ENCODE measurements around the gene EIF3F.

Gene EIF3F

DNA sequence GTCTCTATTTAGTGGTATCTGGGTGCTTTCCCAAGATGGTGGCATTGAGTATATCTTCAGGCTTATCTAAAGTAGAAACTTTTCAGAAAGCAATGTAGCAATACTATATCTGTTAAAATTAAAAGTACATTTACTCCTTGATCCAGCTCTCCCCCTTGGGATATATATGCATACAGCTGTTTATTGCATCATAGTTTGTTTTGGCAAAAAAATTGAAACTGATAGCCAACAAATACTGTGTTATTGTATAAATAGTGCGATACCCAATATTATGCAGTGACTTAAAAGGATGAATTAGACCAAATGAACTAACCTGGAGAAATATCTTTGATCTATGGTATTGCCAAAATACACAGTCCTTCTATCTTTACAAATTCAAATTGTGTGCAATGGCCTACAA, 37.2 kb upstream of the EIF3F start:
- no peak for TF ChIP-seq ZBTB7A (IDR thresholded peaks at IDR 0.05; ENCODE audit: low read depth)
- no peak for TF ChIP-seq TAF1 (IDR thresholded peaks at IDR 0.05; ENCODE audit: low read depth)
- TF ChIP-seq EGR1 (IDR thresholded peaks at IDR 0.05), result no peak
- TF ChIP-seq EP300 (IDR thresholded peaks at IDR 0.05; ENCODE audit: borderline replicate concordance), result no peak

- no peak for TF ChIP-seq ZBTB7A (IDR thresholded peaks at IDR 0.05; ENCODE audit: low read depth)
- no peak for TF ChIP-seq CEBPB (IDR thresholded peaks at IDR 0.05)
- TF ChIP-seq, protein P1, sequence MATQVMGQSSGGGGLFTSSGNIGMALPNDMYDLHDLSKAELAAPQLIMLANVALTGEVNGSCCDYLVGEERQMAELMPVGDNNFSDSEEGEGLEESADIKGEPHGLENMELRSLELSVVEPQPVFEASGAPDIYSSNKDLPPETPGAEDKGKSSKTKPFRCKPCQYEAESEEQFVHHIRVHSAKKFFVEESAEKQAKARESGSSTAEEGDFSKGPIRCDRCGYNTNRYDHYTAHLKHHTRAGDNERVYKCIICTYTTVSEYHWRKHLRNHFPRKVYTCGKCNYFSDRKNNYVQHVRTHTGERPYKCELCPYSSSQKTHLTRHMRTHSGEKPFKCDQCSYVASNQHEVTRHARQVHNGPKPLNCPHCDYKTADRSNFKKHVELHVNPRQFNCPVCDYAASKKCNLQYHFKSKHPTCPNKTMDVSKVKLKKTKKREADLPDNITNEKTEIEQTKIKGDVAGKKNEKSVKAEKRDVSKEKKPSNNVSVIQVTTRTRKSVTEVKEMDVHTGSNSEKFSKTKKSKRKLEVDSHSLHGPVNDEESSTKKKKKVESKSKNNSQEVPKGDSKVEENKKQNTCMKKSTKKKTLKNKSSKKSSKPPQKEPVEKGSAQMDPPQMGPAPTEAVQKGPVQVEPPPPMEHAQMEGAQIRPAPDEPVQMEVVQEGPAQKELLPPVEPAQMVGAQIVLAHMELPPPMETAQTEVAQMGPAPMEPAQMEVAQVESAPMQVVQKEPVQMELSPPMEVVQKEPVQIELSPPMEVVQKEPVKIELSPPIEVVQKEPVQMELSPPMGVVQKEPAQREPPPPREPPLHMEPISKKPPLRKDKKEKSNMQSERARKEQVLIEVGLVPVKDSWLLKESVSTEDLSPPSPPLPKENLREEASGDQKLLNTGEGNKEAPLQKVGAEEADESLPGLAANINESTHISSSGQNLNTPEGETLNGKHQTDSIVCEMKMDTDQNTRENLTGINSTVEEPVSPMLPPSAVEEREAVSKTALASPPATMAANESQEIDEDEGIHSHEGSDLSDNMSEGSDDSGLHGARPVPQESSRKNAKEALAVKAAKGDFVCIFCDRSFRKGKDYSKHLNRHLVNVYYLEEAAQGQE (IDR thresholded peaks at IDR 0.05; ENCODE audit: low read depth), result no peak
- TF ChIP-seq, protein P2, sequence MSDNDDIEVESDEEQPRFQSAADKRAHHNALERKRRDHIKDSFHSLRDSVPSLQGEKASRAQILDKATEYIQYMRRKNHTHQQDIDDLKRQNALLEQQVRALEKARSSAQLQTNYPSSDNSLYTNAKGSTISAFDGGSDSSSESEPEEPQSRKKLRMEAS (IDR thresholded peaks at IDR 0.05), result no peak
- TF ChIP-seq TEAD4 (IDR thresholded peaks at IDR 0.05), result no peak
- no peak for TF ChIP-seq EGR1 (IDR thresholded peaks at IDR 0.05)
- TF ChIP-seq NFIC (IDR thresholded peaks at IDR 0.05), result no peak
- TF ChIP-seq YY1 (IDR thresholded peaks at IDR 0.05; ENCODE audit: low read depth), result no peak
- TF ChIP-seq TAF1 (IDR thresholded peaks at IDR 0.05; ENCODE audit: low read depth), result no peak
Observed at GRCh38 chr11:7955191-7955590, 31.9 kb upstream of the EIF3F start.

DNA sequence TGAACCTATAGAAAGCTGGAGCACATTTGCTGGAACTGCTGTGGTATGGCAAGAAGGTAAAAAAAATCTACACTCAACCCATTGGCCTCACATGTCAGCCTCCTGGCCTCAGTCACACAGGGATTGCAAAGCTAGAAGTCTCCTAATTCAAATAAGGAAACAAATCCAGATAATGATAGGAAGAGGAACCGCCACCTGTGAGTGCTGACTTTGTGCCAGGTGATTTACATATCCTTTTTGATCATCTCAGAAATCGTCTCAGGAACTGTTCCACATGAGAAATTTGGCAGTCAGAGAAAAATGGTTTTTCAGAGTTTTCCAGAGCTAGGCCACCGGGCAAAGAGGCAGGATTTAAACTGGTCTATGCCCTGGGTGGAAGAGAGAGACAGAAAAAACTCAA, 22.9 kb upstream of the EIF3F start:
- TF ChIP-seq, protein P1 (IDR thresholded peaks at IDR 0.05; ENCODE audit: low read depth), result no peak
- TF ChIP-seq YY1 (IDR thresholded peaks at IDR 0.05; ENCODE audit: low read depth) (no peak), ZBTB7A (IDR thresholded peaks at IDR 0.05; ENCODE audit: low read depth) (no peak), TCF12 (IDR thresholded peaks at IDR 0.05; ENCODE audit: low read depth) (no peak), TAF1 (IDR thresholded peaks at IDR 0.05; ENCODE audit: low read depth) (no peak), EP300 (IDR thresholded peaks at IDR 0.05; ENCODE audit: borderline replicate concordance) (no peak), TEAD4 (IDR thresholded peaks at IDR 0.05) (no peak), RAD21 (IDR thresholded peaks at IDR 0.05; ENCODE audit: low read depth) (no peak), USF1 (IDR thresholded peaks at IDR 0.05) (no peak), EGR1 (IDR thresholded peaks at IDR 0.05) (no peak), FOXM1 (IDR thresholded peaks at IDR 0.05; ENCODE audit: borderline replicate concordance, low read depth) (no peak), CREB1 (IDR thresholded peaks at IDR 0.05; ENCODE audit: low read depth) (no peak), CEBPB (IDR thresholded peaks at IDR 0.05) (no peak), NFIC (IDR thresholded peaks at IDR 0.05) (no peak)
- TF ChIP-seq, protein P2 (IDR thresholded peaks at IDR 0.05), result no peak

DNA sequence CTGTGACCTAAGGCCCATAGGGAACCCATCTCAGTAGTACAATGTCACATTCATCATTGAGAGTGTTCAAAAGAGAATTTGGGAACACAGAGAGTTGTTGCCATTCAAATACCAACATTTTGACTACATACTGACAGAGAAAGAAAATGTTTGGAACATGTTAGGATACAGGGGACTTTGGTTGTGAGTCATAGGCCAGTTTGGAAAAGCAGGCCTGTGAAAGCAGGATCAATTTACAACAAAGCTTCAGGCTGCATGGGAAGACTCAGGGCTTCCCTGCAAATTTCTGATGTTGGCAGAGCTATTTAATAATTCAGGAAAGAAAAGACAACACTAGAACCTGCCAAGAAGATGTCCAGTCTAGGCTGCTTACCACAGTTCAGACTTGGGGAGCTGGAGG, 22.3 kb upstream of the EIF3F start:
- TF ChIP-seq TCF12 (IDR thresholded peaks at IDR 0.05; ENCODE audit: low read depth) (no peak), CREB1 (IDR thresholded peaks at IDR 0.05; ENCODE audit: low read depth) (no peak), CEBPB (IDR thresholded peaks at IDR 0.05) (no peak)

DNA sequence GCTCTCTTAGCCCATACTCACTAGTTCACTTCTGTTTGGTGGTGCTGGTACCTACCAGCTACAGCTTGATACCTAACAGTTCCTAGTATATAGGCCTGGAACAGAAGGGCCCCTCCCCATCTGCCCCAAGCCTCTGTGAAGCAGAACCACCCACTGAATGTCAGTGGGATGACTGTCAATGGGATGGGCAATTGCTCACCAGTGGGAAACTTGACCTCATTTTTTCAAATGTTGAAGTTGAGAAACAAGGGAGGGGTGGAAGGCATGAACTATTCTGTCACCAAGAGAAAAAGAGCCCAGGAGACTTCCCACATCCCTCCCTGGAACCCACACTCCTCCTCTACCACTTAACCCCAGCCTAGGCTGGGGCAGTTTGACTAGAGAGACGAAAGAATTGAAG, 21.8 kb upstream of the EIF3F start, which contains the start of gene NLRP10:
TSS of gene NLRP10 (minus strand) at position 62 of the 400 bp plus-strand sequence. CDS start 1,952 bp downstream, outside the sequence.
- no peak for TF ChIP-seq TCF12 (IDR thresholded peaks at IDR 0.05; ENCODE audit: low read depth)
- no peak for TF ChIP-seq CEBPB (IDR thresholded peaks at IDR 0.05)
- TF ChIP-seq EGR1 (IDR thresholded peaks at IDR 0.05), result no peak
- TF ChIP-seq TEAD4 (IDR thresholded peaks at IDR 0.05), result no peak
- TF ChIP-seq RAD21 (IDR thresholded peaks at IDR 0.05; ENCODE audit: low read depth), result no peak

- TF ChIP-seq EP300 (IDR thresholded peaks at IDR 0.05; ENCODE audit: borderline replicate concordance) (no peak), TCF12 (IDR thresholded peaks at IDR 0.05; ENCODE audit: low read depth) (no peak), USF1 (IDR thresholded peaks at IDR 0.05) (no peak), CREB1 (IDR thresholded peaks at IDR 0.05; ENCODE audit: low read depth) (no peak)
Observed at GRCh38 chr11:7967097-7967496, 20.0 kb upstream of the EIF3F start.

DNA sequence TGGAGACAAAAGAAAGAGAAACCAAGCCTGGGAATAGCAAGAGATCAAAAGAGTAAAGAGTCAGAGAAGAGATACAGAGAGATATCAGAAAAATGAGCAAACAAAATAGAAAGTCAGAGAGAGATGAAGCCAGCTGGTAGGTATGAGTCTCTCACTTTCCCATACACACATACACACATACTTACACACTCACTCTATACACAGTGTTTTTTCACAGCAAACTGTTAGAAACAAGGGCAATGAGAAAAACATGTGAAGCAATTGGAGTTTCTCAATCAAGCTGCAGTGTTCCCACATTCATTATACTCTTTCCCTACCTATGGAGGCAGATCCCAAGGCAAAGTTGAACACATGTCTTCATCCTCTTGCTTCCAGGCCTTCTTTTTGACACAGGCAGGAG, 19.3 kb upstream of the EIF3F start:
- TF ChIP-seq RAD21 (IDR thresholded peaks at IDR 0.05; ENCODE audit: low read depth) (no peak), ZBTB7A (IDR thresholded peaks at IDR 0.05; ENCODE audit: low read depth) (no peak), EGR1 (IDR thresholded peaks at IDR 0.05) (no peak), TEAD4 (IDR thresholded peaks at IDR 0.05) (no peak), TCF12 (IDR thresholded peaks at IDR 0.05; ENCODE audit: low read depth) (no peak), FOXM1 (IDR thresholded peaks at IDR 0.05; ENCODE audit: borderline replicate concordance, low read depth) (no peak), USF1 (IDR thresholded peaks at IDR 0.05) (no peak), TAF1 (IDR thresholded peaks at IDR 0.05; ENCODE audit: low read depth) (no peak), YY1 (IDR thresholded peaks at IDR 0.05; ENCODE audit: low read depth) (no peak), CREB1 (IDR thresholded peaks at IDR 0.05; ENCODE audit: low read depth) (no peak), CEBPB (IDR thresholded peaks at IDR 0.05) (no peak), NFIC (IDR thresholded peaks at IDR 0.05) (no peak), EP300 (IDR thresholded peaks at IDR 0.05; ENCODE audit: borderline replicate concordance) (no peak)
- TF ChIP-seq, protein P1 (IDR thresholded peaks at IDR 0.05; ENCODE audit: low read depth), result no peak
- TF ChIP-seq, protein P2 (IDR thresholded peaks at IDR 0.05), result no peak
